Left lung (tissue), 10 donors: ENCODE data around the gene INTS12. TPM values are rescaled to one million over a fixed set of nuclear protein-coding genes. Genes with fewer than 3 reads are reported as not detected.
"Not testable (repeated sequence)": the region's sequence is repeated elsewhere in the genome, so short reads cannot be mapped to it uniquely, and the experiment has no call there.

Experiments
- ATAC-seq: fragments of 200-7000 bp; cut with Tn5 transposase; one replicate; pipeline ENCODE4 v1.9.1; 2020; ENCODE audit warnings: moderate library complexity
- DNase-seq, 4 donors: peaks; one replicate each; pipeline ENCODE4 v3.0.0-alpha.2; 2013 to 2020
- H3K27ac ChIP-seq, 2 donors: fragments of 200-600 bp; sonication (generic) in 1 of 2; one replicate each; pipeline versions ENCODE4 v1.5.0 to v1.8.0; 2020 to 2021
- H3K27me3 ChIP-seq, 2 donors: fragments of 200-600 bp; sonication (generic) in 1 of 2; one replicate each; pipeline versions ENCODE4 v1.5.0 to v1.8.0; 2020 to 2021
- H3K36me3 ChIP-seq, 2 donors: fragments of 200-600 bp; sonication (generic) in 1 of 2; one replicate each; pipeline versions ENCODE4 v1.5.0 to v1.8.0; 2020 to 2021
- H3K4me1 ChIP-seq, 2 donors: fragments of 200-600 bp; one replicate each; pipeline ENCODE4 v1.8.0; 2021
- H3K4me3 ChIP-seq, 2 donors: fragments of 200-600 bp; sonication (generic) in 1 of 2; one replicate each; pipeline versions ENCODE4 v1.5.0 to v1.8.0; 2020 to 2021; ENCODE audit warnings: mild to moderate bottlenecking in 1 of 2
- H3K9me3 ChIP-seq, 2 donors: fragments of 200-600 bp; sonication (generic) in 1 of 2; one replicate each; pipeline versions ENCODE4 v1.5.0 to v1.8.0; 2020 to 2021
- intact Hi-C, 2 donors: fragments of 100-400 bp; cut with DNase I; formaldehyde crosslinking; loops; one replicate each; pipeline versions ENCODE4 v1.11.2 to v1.14.2; 2022
- polyA plus RNA-seq, 6 donors: library from polyadenylated mRNA; unstranded; fragments of 120-200 nt; gene quantifications; one replicate each; pipeline ENCODE4 v1.2.1, GENCODE V29; 2013; ENCODE audit not compliant: insufficient read length in 6 of 6
- total RNA-seq, 2 donors: library from RNA; stranded (reverse); fragmentation: NEBNext Ultra II Directional; extraction: Animal tissue kit (Norgen Biotek cat#: 25700); gene quantifications; one replicate each; pipeline ENCODE4 v1.2.1, GENCODE V29; 2021
- TF ChIP-seq, protein P1 (sequence below), 2 donors: fragments of 200-600 bp; sonication (generic) in 1 of 2; IDR thresholded peaks; one replicate each; pipeline versions ENCODE4 v1.5.0 to v1.8.0; 2021; ENCODE audit warnings: antibody characterized with exemption in 2 of 2
- donor health status: DM: no; HTN: yes; CAD: no.
- donor health status: DM: no; HTN: no; CAD: no.

The INTS12 gene
- total and polyA plus RNA-seq, 8 donors, result 14.9 to 39.1 (median 34.1) TPM

GRCh38 chr4:105748222-105748621, 39.7 kb upstream of the INTS12 start:
- no peak for DNase-seq

DNA sequence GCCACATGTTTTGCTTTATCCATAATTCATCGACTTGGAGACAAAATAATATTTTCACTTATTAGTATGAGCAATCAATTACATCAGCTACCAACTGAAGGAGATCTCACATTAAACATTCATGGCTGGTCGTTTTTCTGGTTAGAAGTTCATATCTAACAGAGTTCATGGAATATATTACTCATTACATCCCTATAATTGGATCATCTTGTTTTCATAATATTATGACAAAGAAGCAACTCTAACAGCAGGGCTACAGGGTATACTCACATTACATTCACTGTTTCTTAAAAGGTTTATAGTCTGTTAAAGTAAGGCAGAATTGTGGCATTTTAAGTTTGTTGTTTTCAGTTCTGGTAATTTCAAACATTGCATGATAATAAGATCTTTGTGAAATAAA, 33.1 kb upstream of the INTS12 start:
- intact Hi-C loops, result no loop called here
- peaks cover 0 to 9% of the 10 kb centered on the region in 2 donors for H3K36me3 ChIP-seq
- TF ChIP-seq, protein P1, sequence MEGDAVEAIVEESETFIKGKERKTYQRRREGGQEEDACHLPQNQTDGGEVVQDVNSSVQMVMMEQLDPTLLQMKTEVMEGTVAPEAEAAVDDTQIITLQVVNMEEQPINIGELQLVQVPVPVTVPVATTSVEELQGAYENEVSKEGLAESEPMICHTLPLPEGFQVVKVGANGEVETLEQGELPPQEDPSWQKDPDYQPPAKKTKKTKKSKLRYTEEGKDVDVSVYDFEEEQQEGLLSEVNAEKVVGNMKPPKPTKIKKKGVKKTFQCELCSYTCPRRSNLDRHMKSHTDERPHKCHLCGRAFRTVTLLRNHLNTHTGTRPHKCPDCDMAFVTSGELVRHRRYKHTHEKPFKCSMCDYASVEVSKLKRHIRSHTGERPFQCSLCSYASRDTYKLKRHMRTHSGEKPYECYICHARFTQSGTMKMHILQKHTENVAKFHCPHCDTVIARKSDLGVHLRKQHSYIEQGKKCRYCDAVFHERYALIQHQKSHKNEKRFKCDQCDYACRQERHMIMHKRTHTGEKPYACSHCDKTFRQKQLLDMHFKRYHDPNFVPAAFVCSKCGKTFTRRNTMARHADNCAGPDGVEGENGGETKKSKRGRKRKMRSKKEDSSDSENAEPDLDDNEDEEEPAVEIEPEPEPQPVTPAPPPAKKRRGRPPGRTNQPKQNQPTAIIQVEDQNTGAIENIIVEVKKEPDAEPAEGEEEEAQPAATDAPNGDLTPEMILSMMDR (IDR thresholded peaks at IDR 0.05), result no peak
- H3K27ac ChIP-seq, result no peak overlapping the region
- H3K4me3 ChIP-seq, result no peak overlapping the region
- peaks cover 0 to 20% of the 10 kb centered on the region in 2 donors for H3K9me3 ChIP-seq
- DNase-seq (no peak), ATAC-seq (no peak)
- H3K4me1 ChIP-seq, result no peaks in the 10 kb centered on the region
- H3K27me3 ChIP-seq, result no peaks in the 10 kb centered on the region

More at GRCh38 chr4:105748222-105748621, 39.7 kb upstream of the INTS12 start:
- TF ChIP-seq, protein P1 (IDR thresholded peaks at IDR 0.05), result no peak
- no peak overlapping the region for H3K27ac ChIP-seq
- no peak overlapping the region for H3K4me3 ChIP-seq
- no peaks in the 10 kb centered on the region for H3K4me1 ChIP-seq
- H3K9me3 ChIP-seq, result no peaks in the 10 kb centered on the region
- intact Hi-C loops, result no loop called here
- peaks cover 0 to 3% of the 10 kb centered on the region in 2 donors for H3K36me3 ChIP-seq
- no peaks in the 10 kb centered on the region for H3K27me3 ChIP-seq
- no peak for ATAC-seq

- ATAC-seq, H3K4me3 ChIP-seq, DNase-seq, intact Hi-C loops, H3K27me3 ChIP-seq, H3K4me1 ChIP-seq, H3K27ac ChIP-seq: not testable (repeated sequence)
- Histone ChIP-seq H3K9me3 (peaks cover 0 to 38% of the 10 kb centered on the region in 2 donors), H3K36me3 (peaks cover 0 to 28% of the 10 kb centered on the region in 2 donors)
Observed at GRCh38 chr4:105735217-105735616, 26.7 kb upstream of the INTS12 start.

DNA sequence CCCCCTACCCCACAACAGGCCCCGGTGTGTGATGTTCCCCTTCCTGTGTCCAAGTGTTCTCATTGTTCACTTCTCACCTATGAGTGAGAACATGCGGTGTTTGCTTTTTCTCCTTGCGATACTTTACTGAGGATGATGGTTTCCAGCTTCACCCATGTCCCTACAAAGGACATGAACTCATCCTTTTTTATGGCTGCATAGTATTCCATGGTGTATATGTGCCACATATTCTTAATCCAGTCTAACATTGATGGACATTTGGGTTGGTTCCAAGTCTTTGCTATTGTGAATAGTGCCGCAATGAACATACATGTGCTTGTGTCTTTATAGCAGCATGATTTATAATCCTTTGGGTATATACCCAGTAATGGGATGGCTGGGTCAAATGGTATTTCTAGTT, 21.4 kb upstream of the INTS12 start:
- ATAC-seq, DNase-seq, intact Hi-C loops, H3K4me3 ChIP-seq, H3K4me1 ChIP-seq, H3K27me3 ChIP-seq, H3K27ac ChIP-seq: not testable (repeated sequence)
- H3K9me3 ChIP-seq, result peaks cover 0 to 14% of the 10 kb centered on the region in 2 donors
- H3K36me3 ChIP-seq, result peaks cover 0 to 28% of the 10 kb centered on the region in 2 donors

- H3K36me3 ChIP-seq, result peaks cover 0 to 17% of the 10 kb centered on the region in 2 donors
- no peak overlapping the region for H3K4me3 ChIP-seq
- TF ChIP-seq, protein P1 (IDR thresholded peaks at IDR 0.05), result no peak
- H3K4me1 ChIP-seq, result no peaks in the 10 kb centered on the region
- intact Hi-C loops, result no loop called here
- ATAC-seq, result no peak
- no peak overlapping the region for H3K27ac ChIP-seq
- no peaks in the 10 kb centered on the region for H3K27me3 ChIP-seq
- DNase-seq, result no peak
- peaks cover 0 to 5% of the 10 kb centered on the region in 2 donors for H3K9me3 ChIP-seq
Observed at GRCh38 chr4:105725623-105726022, 17.1 kb upstream of the INTS12 start.

- ATAC-seq (no peak), DNase-seq (no peak)
- TF ChIP-seq, protein P1 (IDR thresholded peaks at IDR 0.05), result no peak
- no peak overlapping the region for H3K27ac ChIP-seq
- intact Hi-C loops, result no loop called here
- no peaks in the 10 kb centered on the region for H3K9me3 ChIP-seq
- peaks cover 0 to 4% of the 10 kb centered on the region in 2 donors for H3K36me3 ChIP-seq
- H3K27me3 ChIP-seq, result no peaks in the 10 kb centered on the region
- no peak overlapping the region for H3K4me3 ChIP-seq
- peaks cover 4 to 15% of the 10 kb centered on the region in 2 donors for H3K4me1 ChIP-seq
Observed at GRCh38 chr4:105719204-105719603, 10.7 kb upstream of the INTS12 start.
